ENCODE results near the gene WASHC1.
"Not testable (repeated sequence)": the region's sequence is repeated elsewhere in the genome, so short reads cannot be mapped to it uniquely, and the experiment has no call there.

The WASHC1 gene, protein sequence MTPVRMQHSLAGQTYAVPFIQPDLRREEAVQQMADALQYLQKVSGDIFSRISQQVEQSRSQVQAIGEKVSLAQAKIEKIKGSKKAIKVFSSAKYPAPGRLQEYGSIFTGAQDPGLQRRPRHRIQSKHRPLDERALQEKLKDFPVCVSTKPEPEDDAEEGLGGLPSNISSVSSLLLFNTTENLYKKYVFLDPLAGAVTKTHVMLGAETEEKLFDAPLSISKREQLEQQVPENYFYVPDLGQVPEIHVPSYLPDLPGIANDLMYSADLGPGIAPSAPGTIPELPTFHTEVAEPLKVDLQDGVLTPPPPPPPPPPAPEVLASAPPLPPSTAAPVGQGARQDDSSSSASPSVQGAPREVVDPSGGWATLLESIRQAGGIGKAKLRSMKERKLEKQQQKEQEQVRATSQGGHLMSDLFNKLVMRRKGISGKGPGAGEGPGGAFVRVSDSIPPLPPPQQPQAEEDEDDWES

GRCh38 chr9:29356-29755, at the start of gene WASHC1:
Gene WASHC1 (minus strand): TSS chr9:29456. CDS start chr9:24999, 4,457 bp downstream.
- not testable (repeated sequence) for ATAC-seq, DNase-seq

DNA sequence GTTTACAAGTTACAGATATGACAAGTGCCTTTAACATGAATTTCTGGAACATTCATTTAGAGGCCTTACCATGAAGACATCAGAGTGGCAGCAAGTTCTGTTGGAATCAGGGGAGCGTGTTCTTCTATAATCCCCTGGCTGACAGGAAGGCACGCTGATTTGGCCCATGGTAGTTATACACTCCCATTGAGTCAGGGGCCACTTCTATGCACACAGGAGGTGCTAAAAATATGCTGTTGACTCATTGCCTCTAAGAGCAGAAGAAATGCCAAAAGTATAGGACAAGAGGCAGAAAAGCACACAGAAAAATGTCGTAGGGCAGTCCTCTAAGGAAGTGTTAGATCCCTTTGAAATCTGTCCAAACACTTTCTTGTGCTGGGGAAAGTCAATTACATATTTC, 49.1 kb upstream of the WASHC1 start:
- not testable (repeated sequence) for ATAC-seq, DNase-seq

GRCh38 chr9:76389-76788, 47.1 kb upstream of the WASHC1 start:
- not testable (repeated sequence) for DNase-seq, ATAC-seq

- ATAC-seq, DNase-seq: not testable (repeated sequence)
Observed at GRCh38 chr9:73900-74525, 44.8 kb upstream of the WASHC1 start.

DNA sequence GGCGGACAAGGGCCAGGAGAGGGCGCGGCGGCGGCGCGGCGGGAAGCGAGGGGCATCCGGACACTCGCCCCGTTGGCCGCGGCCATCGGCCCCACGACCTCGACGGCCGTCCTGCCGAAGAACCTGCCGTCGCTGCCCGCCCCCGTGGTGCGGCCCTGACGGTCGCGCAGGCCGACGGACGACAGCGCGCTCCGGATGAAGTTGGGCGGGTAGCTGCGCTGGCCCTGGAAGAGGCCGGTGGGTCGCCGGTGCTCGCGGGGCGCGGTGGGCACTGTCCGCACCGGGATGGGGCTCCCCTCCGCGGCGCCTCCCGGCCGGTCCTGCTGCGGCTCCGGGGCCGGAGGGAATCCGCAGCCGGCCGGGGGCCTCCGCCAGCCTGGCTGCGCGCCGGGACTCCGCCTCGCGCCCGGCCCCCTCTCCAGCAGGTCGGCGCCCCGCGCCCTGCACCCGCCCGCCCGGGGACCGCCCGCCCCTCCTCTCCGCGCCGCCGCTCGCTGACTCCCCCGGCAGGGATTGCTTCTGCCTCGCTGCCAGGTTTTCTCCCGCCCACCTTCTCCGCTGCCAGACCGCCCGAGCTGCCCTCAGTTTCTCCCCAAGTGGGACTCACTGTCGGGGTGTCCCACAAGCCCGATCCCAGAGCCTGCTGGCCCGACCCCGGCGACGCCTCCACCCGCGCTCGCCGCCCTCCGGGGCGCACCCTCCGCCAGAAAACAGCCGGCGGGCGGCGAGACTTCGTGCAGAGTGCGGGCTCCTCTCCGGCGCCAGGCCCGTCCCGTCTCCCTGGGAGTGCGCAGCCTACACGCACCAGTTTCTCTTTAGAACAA, 44.0 kb upstream of the WASHC1 start:
- DNase-seq (peak; percentile 23), ATAC-seq (peak; percentile 67)

DNA sequence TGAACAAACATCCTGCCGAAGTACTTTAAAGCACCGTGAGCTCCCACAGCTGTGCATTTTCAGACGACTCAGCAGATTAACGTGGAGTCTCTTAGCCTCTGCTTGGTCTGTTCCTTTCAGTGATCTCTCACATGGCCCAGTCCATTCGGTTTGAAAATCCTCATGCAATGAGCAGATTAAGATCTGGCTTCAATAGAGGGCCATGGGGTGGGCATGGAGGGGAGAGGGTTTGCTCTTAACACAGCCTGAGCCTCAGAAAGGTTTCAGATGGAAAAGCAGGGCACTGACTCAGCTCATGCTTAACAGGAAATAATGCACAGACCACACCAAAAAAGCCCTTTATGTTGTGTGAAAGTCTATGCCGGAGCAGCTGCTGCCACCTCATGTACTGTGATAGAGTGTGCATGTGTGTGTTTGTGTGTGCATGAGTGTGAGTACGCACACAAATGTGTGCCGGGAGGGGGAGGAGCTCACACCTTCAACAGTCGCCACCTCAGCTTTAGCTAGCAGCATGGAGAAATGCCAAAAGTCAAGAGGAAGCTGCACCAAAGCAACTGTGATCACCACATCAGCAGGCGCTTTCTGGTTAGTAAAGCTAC, 33.9 kb upstream of the WASHC1 start:
- peak; percentile 98 for ATAC-seq
- DNase-seq: peak; percentile 23

GRCh38 chr9:52678-53077, 23.4 kb upstream of the WASHC1 start:
- ATAC-seq, DNase-seq: not testable (repeated sequence)

DNA sequence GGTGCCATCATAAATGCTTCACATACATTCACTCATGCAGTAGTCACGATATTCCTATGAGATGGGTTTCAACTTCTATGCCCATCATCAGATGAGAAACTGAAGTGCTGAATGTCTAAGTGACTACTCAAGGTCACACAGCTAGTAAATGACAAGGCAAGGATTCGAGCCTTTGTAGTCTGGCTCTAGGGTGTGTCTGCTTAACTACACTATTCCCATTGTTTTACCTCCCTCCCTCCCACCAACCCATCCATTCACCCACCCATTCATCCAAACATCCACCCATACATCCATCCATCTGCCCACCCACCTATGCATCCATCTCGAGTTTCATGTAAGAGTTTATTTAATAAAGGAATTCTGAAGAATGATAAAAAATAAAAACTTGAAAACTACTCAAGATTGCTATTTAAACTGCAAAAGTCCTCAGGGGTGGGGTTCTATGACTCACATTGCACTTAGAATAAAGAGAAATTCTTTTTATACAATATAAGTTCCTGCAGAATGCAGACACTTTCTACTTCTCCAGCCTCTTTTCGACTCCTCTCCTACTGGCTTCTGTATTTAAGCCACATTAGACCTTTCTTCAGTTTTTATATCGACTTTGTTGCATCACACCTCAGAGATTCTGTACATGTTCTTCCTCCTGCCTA, 19.1 kb upstream of the WASHC1 start:
- ATAC-seq, DNase-seq: not testable (repeated sequence)

DNA sequence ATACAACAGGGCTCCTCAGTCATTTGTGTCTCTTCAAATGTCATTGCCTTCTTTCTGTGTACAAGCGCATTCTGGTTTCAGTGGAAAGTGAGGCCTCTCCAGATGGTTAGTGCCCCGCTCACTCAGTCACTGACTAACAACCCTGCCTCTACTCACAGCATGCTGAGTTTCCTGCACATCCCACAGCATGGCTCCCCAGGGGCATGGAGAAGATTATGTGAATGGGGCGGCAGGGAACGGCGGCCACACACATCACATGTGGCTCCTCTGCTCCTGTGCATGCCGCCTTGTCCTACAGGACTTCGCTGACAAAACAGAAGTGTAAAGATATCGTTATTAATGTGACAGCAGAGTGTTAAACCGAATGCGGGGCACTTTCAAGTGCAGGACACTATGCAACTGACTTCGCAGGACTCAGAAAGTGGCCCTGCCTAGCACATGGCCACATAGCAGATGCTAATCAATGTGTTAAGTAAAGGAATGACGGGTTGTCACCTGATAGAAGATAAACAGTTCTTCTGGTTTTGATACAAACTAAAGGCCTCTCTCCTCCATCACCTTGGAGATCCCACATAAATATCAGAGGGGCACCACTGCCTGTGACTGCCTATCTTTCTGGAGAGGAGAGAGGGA, 17.5 kb upstream of the WASHC1 start:
- not testable (repeated sequence) for ATAC-seq, DNase-seq

GRCh38 chr9:46164-46563, 16.9 kb upstream of the WASHC1 start:
- ATAC-seq, DNase-seq: not testable (repeated sequence)

DNA sequence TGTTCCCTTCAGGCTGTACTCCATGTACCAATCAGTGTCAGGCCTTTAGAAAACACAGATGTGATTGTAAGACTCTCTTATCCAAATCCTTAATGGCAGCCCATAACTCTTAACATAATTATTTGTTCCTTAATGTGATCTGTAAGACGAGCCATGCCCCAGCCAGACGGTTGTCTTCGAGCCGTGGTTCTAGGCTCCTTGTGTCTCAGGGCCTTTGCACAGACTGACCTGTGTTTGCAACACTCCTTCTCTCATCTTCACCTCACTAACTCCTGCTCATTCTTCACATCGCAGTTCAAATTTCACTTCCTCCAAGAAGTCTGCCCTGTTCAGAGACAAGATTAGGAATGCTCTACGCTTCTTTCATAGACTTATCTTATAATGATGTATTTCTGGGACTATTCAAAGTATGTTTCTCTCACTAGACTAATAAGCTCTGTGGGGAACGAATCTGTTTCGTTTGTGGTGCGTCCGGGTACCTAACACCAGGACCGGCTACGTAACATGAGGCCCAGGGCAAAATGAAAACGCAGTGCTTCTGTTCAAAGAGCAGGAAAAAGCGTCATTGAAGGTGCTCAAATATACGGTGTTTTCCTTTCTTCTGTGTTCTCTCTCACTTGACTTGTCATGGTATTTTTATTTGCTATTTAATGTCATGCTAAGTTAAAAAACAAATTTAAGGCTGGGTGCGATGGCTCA, 16.1 kb upstream of the WASHC1 start:
- DNase-seq, ATAC-seq: not testable (repeated sequence)

- DNase-seq, ATAC-seq: not testable (repeated sequence)
Observed at GRCh38 chr9:44416-44815, 15.2 kb upstream of the WASHC1 start.

- ATAC-seq, DNase-seq: not testable (repeated sequence)
Observed at GRCh38 chr9:43636-44035, 14.4 kb upstream of the WASHC1 start.

DNA sequence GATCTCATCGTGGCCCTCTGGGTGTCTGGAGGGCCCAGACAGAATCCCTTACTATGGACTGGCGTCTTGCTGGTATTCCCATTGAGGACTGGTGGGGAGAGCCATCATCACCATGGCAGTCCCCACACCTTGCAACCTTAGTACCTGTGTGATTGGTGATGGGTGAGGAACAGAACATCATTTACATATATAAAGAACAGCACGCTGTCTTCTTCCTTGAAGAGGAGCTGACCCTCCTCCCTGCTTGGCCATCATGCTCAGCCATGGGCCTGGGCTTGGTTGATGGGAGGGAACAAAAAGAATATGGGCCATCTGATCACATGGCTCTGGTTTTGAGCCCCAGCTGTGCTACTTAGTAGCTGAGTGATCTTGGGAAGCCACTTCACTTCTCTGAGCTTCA, 13.9 kb upstream of the WASHC1 start:
- ATAC-seq, DNase-seq: not testable (repeated sequence)

DNA sequence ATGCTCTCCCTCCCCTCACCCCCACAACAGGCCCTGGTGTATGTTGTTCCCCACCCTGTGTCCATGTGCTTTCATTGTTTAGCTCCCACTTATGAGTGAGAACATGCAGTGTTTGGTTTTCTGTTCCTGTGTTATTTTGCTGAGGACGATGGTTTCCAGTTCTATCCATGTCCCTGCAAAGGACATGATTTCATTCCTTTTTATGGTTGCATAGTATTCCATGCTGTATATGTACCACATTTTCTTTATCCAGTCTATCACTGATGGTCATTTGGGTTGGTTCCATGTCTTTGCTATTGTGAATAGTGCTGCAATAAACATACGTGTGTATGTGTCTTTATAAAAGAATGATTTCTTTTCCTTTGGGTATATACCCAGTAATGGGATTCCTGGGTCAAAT, 12.6 kb upstream of the WASHC1 start:
- not testable (repeated sequence) for ATAC-seq, DNase-seq

DNA sequence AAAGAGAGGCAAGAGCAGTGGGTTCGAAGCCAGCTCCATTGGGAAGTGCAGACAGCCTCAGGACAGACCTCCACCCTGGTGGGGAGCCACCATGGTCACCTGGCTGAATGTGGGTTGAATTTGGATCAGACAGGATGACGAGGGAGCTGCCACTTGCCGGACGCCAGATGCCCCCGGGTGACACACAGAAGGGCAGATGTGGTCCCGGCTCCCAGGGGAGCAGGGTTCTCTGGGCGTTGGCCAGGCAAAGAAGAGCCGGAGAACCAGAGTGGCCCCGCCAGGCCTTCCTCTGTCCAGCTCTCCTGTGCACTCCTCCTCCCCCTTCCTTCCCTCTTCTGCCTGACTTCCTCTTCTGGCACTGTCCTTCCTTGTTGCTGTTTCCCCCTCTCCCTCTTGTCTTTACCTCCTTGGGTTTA, 12.0 kb upstream of the WASHC1 start:
- not testable (repeated sequence) for ATAC-seq, DNase-seq

GRCh38 chr9:32308-32707, 3.1 kb upstream of the WASHC1 start:
- ATAC-seq, DNase-seq: not testable (repeated sequence)

- not testable (repeated sequence) for ATAC-seq, DNase-seq
Observed at GRCh38 chr9:28775-29174, 481 bp downstream of the WASHC1 start.

- DNase-seq: not testable (repeated sequence)
Observed at GRCh38 chr9:21621-22020, 7.6 kb downstream of the WASHC1 start.

GRCh38 chr9:16875-17274, 12.4 kb downstream of the WASHC1 start:
- not testable (repeated sequence) for ATAC-seq, DNase-seq

More at GRCh38 chr9:21621-22020, 7.6 kb downstream of the WASHC1 start:
- not testable (repeated sequence) for ATAC-seq
